ENCODE results near the gene KRTAP10-3. TPM values are rescaled to one million over a fixed set of nuclear protein-coding genes. Genes with fewer than 3 reads are reported as not detected.

KRTAP10-3 gene
- total and polyA plus RNA-seq, 2 of the 13 experiments (the other 11 are each of a cell fraction or from before 2014, with no cell fraction given): not detected

DNA sequence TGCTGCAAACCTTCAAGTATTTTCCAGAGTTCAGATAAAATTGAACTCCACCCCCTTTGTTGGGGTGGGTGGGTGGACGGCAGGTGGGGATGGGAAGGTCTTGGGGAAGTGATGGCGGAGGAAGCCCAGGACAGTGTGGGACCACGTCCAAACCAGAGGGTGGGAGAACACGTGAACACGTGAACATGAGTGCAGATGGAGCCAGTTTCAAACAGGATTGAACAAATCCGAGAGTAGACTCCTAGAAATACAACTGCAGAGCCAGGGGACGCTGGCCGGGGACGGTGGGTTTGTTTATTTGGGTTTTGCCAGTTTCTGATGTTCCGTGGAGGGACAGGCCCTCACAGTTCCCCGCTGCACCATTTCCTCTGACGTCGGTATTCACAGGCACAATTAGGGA, 10.2 kb downstream of the KRTAP10-3 start:
- TF ChIP-seq NFIC (IDR thresholded peaks at IDR 0.05; ENCODE audit: low read length) (no peak), ZNF589 (CRISPR knock-in tag; conservative IDR thresholded peaks at IDR 0.05) (no peak), RBM22 (optimal IDR thresholded peaks at IDR 0.05; ENCODE audit: low read length) (no peak), ZNF430 (CRISPR knock-in tag; IDR thresholded peaks at IDR 0.05) (no peak), JUN (CRISPR knock-in tag; IDR thresholded peaks at IDR 0.05) (no peak), ATAD3A (CRISPR knock-in tag; IDR thresholded peaks at IDR 0.05) (no peak), SMARCC2 (IDR thresholded peaks at IDR 0.05) (no peak), THAP11 (CRISPR knock-in tag; IDR thresholded peaks at IDR 0.05) (no peak), SOX13 (IDR thresholded peaks at IDR 0.05) (no peak), SOX13 (CRISPR knock-in tag; conservative IDR thresholded peaks at IDR 0.05 in 1 of 2, IDR thresholded peaks at IDR 0.05 in 1 of 2) (no peak)
- TF ChIP-seq, protein P1, sequence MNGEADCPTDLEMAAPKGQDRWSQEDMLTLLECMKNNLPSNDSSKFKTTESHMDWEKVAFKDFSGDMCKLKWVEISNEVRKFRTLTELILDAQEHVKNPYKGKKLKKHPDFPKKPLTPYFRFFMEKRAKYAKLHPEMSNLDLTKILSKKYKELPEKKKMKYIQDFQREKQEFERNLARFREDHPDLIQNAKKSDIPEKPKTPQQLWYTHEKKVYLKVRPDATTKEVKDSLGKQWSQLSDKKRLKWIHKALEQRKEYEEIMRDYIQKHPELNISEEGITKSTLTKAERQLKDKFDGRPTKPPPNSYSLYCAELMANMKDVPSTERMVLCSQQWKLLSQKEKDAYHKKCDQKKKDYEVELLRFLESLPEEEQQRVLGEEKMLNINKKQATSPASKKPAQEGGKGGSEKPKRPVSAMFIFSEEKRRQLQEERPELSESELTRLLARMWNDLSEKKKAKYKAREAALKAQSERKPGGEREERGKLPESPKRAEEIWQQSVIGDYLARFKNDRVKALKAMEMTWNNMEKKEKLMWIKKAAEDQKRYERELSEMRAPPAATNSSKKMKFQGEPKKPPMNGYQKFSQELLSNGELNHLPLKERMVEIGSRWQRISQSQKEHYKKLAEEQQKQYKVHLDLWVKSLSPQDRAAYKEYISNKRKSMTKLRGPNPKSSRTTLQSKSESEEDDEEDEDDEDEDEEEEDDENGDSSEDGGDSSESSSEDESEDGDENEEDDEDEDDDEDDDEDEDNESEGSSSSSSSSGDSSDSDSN (CRISPR knock-in tag; IDR thresholded peaks at IDR 0.05): no peak
- TF ChIP-seq, protein P2, sequence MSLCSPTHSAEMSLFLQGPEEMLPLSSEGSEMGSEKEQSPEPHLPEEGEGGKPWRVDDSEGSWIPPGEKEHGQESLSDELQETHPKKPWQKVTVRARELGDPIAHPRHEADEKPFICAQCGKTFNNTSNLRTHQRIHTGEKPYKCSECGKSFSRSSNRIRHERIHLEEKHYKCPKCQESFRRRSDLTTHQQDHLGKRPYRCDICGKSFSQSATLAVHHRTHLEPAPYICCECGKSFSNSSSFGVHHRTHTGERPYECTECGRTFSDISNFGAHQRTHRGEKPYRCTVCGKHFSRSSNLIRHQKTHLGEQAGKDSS (CRISPR knock-in tag; IDR thresholded peaks at IDR 0.05; ENCODE audit: borderline replicate concordance, low read depth): no peak
- TF ChIP-seq, protein P3, sequence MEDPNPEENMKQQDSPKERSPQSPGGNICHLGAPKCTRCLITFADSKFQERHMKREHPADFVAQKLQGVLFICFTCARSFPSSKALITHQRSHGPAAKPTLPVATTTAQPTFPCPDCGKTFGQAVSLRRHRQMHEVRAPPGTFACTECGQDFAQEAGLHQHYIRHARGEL (CRISPR knock-in tag; IDR thresholded peaks at IDR 0.05): no peak
- TF ChIP-seq, protein P4, sequence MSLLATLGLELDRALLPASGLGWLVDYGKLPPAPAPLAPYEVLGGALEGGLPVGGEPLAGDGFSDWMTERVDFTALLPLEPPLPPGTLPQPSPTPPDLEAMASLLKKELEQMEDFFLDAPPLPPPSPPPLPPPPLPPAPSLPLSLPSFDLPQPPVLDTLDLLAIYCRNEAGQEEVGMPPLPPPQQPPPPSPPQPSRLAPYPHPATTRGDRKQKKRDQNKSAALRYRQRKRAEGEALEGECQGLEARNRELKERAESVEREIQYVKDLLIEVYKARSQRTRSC (CRISPR knock-in tag; IDR thresholded peaks at IDR 0.05; ENCODE audit: low read depth): no peak
- TF ChIP-seq, protein P5, sequence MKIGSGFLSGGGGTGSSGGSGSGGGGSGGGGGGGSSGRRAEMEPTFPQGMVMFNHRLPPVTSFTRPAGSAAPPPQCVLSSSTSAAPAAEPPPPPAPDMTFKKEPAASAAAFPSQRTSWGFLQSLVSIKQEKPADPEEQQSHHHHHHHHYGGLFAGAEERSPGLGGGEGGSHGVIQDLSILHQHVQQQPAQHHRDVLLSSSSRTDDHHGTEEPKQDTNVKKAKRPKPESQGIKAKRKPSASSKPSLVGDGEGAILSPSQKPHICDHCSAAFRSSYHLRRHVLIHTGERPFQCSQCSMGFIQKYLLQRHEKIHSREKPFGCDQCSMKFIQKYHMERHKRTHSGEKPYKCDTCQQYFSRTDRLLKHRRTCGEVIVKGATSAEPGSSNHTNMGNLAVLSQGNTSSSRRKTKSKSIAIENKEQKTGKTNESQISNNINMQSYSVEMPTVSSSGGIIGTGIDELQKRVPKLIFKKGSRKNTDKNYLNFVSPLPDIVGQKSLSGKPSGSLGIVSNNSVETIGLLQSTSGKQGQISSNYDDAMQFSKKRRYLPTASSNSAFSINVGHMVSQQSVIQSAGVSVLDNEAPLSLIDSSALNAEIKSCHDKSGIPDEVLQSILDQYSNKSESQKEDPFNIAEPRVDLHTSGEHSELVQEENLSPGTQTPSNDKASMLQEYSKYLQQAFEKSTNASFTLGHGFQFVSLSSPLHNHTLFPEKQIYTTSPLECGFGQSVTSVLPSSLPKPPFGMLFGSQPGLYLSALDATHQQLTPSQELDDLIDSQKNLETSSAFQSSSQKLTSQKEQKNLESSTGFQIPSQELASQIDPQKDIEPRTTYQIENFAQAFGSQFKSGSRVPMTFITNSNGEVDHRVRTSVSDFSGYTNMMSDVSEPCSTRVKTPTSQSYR (CRISPR knock-in tag; IDR thresholded peaks at IDR 0.05; ENCODE audit: borderline replicate concordance): no peak
- TF ChIP-seq, protein P6, sequence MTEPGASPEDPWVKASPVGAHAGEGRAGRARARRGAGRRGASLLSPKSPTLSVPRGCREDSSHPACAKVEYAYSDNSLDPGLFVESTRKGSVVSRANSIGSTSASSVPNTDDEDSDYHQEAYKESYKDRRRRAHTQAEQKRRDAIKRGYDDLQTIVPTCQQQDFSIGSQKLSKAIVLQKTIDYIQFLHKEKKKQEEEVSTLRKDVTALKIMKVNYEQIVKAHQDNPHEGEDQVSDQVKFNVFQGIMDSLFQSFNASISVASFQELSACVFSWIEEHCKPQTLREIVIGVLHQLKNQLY (CRISPR knock-in tag; IDR thresholded peaks at IDR 0.05): no peak
- TF ChIP-seq, protein P7, sequence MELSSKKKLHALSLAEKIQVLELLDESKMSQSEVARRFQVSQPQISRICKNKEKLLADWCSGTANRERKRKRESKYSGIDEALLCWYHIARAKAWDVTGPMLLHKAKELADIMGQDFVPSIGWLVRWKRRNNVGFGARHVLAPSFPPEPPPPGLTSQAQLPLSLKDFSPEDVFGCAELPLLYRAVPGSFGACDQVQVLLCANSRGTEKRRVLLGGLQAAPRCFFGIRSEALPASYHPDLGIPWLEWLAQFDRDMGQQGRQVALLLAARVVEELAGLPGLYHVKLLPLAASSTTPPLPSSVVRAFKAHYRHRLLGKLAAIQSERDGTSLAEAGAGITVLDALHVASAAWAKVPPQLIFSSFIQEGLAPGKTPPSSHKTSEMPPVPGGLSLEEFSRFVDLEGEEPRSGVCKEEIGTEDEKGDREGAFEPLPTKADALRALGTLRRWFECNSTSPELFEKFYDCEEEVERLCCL (CRISPR knock-in tag; IDR thresholded peaks at IDR 0.05; ENCODE audit: borderline replicate concordance): no peak
- Histone ChIP-seq H3K4me1 (ENCODE audit: insufficient read depth, low read length) (no peaks in the 10 kb centered on the region; the same call in 1 of the 2 replicates), H3K9ac (ENCODE audit: insufficient read depth, low read depth, low read length) (no peak overlapping the region), H3K4me2 (ENCODE audit: low read depth, low read length) (no peak overlapping the region), H3K4me3 (replicated peaks in 1 of 3; ENCODE audit: insufficient read depth in 1 of 3, low read depth in 2 of 3, low read length in 3 of 3) (no peak overlapping the region), H3K36me3 (replicated peaks in 1 of 2; ENCODE audit: control insufficient read depth in 1 of 2, insufficient read depth in 2 of 2, low read length in 2 of 2) (no peaks in the 10 kb centered on the region), H3K27ac (ENCODE audit: extremely low read length, insufficient read depth, low read length) (no peak overlapping the region), H3K27me3 (ENCODE audit: control insufficient read depth in 1 of 2, insufficient read depth in 2 of 2, low read length in 2 of 2) (no peaks in the 10 kb centered on the region), H2AFZ (ENCODE audit: low read length) (no peak overlapping the region), H3K79me2 (ENCODE audit: insufficient read depth, low read length) (no peaks in the 10 kb centered on the region), H4K20me1 (ENCODE audit: insufficient read depth, low read length) (no peaks in the 10 kb centered on the region), H3K9me3 (ENCODE audit: low read length) (0 out of 2 replicates have a peak, but pooled peaks cover 1% of the 10 kb centered on the region)
- no TSS peak for BruUV-seq (replicated peaks)
- in situ Hi-C loops (cut with HindIII; ENCODE audit: extremely low pct_ligation_motif_present, low pct_unique_long_range_greater_than_20kb): no loop called here
- ChIA-PET POLR2A (no interaction called here), CTCF (ENCODE audit: low intra/inter-chr PET ratio, low total read pairs) (no interaction called here)
- WGBS (ENCODE audit: low lambda C conversion rate): 82% methylated on average over 10 of the region's 13 CpGs
- intact Hi-C loops (cut with micrococcal nuclease; ENCODE audit: unreplicated experiment): no loop called here
- DNase-seq (ENCODE audit: low spot score) (no peak), FAIRE-seq (no peak), ATAC-seq (no peak)
